GM21381 (cell line): ENCODE results near the gene PRKG1.
"Not testable (repeated sequence)": the region's sequence is repeated elsewhere in the genome, so short reads cannot be mapped to it uniquely, and the experiment has no call there.

Source experiments
- ATAC-seq: cut with Tn5 transposase; IDR thresholded peaks from one replicate; pipeline ENCODE4 v1.9.1; 2021; ENCODE audit warnings: mild to moderate bottlenecking, moderate library complexity; ENCODE audit not compliant: unreplicated experiment

The PRKG1 gene

GRCh38 chr10:51168086-51168815, 94.0 kb downstream of the PRKG1 start:
- ATAC-seq: no peak

DNA sequence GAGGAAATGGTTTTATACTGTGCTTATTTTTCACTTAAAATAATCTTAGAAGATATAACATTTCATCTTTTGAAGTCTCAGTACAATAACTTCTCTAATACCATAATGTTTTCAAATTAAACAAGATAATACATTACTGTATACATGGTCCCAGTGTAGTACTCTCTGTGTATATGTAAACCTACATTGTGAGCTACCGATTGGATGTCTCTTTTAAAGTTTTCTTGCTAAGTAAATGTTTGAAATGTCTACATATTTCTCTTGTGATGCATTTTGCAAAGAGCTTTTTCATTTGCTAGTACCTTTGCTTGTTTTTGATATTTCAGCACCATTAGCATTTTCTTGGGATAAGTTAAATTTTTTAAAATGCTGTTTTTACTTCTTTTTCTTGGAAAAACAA, 94.8 kb downstream of the PRKG1 start:
- ATAC-seq: no peak

DNA sequence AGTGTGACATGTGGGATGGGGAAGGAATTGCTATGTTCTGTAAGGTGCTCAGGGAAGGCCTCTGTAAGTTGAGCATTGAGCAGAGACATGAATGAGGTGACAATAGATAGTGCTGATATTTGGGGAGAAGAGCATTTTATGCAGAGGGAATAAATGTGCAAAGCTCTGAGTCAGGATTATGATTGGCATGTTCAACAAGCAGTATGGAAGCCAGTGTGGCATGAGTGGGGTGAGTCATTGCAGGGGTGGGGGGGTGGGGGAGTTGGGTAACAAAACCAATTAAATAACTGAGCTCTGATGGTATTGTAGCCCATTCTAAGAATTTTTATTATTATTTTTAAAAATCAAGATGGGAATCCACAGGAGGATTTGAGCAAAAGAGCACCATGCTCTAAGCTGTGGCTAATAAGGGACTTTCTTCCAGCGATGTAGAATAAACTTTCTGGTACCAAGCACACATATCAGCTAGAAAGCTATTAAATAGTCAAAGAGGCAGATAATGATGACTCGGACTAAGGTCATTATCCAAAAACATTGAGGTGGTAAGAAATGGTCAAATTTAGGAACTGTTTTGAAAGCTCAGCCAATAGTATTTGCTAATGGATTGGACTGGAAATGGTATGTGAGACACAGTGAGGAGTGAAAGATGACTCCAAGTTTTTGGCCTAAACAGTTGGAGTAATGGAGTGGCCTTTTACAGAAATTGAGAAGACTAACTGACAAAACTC, 96.4 kb downstream of the PRKG1 start:
- ATAC-seq: no peak

DNA sequence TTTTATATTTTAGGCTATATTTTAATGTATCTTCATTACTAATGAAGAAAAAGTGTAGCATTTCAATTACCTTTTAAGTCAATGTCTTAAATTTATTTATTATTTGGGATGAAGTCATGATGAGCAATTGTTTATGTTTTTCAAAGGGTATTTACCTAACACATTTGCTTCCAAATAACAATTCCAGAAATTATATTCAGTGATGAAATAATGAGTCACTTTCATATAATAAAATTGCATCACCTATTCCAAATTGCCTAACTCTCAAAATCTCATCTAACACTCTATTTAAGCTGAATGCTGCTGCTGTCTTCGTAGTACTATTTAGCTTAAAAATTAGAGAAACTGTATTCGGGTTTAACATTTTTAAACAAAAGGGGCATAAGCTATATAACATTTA, 97.7 kb downstream of the PRKG1 start:
- no peak for ATAC-seq

DNA sequence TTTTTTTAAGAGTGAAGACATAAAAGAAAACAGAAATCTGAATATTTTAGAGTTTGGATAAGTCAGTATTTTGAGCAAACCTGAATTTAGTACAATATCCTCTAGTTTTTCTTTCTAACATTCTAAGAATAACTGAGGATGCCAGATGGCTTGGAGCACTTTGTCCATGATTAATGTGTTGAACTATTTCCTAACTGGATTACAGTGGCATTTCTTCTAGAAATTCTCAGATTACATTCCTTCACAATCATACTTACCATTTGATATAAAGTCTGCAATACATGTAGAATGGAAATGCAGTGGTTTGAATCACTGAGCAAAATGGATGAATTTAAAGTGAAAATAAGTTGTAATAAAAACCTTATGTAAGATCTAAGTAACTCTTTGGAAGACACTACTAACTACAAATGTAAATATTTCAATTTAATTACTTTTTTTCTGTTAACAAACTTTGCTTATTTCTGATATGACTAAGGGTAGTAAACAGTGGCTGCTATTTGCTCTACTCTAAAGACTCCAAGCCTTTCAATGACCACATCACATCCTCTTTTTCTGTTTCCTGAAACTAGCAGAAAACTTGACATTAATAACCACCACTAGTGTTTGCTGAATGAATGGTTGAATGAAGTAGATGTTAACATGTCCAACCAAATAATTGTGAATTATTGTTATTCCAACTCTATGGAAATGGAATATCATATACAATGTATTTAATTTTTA, 102.8 kb downstream of the PRKG1 start:
- ATAC-seq: no peak

DNA sequence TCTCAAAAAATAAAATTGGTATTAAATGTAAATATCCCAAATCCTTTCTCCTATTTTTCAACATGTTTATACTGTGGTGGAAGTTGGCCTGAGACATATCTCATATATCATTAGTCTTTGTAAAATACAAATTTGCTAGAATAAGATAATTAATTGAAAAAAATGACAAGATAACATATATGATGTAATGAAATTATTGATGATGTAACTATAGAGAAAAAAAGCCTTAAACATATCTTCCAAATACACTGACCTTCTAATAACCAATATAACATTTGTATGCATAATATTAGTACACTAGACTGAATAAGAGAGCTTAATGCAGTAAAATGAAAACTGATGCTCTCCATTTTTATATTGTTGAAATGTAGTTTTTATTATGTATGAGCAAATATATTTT, 104.3 kb downstream of the PRKG1 start:
- no peak for ATAC-seq

- ATAC-seq: no peak
Measured at GRCh38 chr10:51180141-51180540, 105.9 kb downstream of the PRKG1 start.

GRCh38 chr10:51183783-51184182, 109.5 kb downstream of the PRKG1 start:
- ATAC-seq: no peak

DNA sequence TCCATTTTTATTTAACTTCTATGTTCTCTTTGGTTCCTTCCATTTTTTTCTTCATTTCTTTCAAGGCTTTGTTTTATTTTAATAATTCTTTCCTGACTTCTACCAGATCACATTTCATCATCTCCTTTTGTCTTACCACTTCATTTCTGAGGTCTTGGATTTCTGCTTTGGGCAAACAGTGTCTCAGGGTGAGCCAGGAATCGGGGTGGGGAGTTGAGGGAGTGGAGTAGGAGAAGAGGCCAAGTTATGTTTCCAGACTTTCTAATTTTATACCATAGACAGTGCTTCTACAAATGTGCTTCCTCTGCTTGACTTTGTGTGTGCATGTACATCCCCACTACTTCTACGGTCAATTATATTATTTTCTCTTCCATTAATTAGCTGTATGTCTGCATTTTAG, 112.1 kb downstream of the PRKG1 start:
- ATAC-seq: no peak

- no peak for ATAC-seq
Measured at GRCh38 chr10:51188008-51188407, 113.7 kb downstream of the PRKG1 start.

DNA sequence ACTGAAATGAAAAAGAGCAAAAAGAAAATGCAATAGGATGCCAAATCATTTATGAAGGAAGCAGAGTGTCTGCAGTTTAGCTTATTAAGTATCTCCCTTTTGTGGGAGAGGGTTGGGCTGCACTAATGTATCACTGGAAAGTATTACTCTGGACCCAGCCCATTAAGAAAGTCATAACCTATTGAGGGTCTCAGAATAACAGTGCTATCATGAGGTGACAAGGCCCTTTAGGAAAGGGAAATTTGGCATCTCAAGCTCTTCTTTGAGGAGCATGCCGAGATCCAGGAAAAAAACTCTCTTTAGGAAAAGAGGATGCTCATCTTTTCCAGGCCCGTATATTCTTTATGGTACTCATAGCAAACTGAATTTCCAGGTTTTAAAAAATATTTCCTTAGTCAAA, 114.6 kb downstream of the PRKG1 start:
- no peak for ATAC-seq

DNA sequence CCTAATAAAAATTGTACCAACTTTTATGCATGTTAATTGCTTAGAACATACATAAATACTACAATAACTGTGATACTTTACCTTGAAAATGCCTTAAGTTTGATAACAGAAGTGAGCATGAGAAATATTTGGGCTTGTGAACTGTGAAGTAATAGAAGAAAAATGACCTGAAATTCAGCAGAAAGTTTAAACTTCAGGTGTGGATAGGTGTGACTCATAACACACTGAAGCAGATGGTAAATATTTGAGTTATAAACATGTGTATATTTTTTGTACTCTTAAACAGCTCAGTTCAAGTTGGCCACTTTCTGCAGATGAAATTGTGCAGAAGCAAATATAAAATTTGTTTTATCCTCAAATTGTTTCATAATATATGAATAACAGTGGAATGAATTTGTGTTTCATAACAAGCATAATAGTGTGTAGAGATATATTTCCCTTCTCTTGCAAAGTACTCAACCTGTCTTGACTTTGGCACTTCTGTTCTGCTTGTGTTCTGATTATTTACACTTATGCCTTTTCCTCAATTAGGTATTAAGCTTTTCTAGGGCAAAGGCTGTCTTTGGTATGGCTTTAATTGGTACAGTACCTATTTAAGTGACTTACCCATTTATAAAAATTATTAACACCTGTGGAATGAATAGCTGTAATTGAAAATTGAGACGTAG, 122.4 kb downstream of the PRKG1 start:
- ATAC-seq: no peak

DNA sequence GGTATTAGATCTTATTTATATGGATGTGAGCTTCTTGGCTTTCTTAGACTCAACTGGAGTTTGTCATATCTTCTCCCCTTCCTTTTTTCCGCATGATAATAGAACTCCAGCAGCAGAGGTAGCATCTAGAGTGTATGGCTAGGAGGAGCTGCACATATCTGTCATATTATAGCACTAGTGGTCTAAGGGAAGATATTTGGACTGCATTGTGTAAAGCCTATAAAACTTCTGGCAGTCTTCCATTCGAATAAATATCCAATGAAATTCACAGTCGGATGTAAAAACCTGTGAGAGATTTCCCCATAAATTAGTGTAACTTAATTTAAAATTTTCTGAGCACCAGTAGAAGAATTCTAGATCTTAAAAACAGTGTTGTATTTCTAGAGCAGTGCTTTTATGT, 123.9 kb downstream of the PRKG1 start:
- ATAC-seq: no peak

- ATAC-seq: no peak
Measured at GRCh38 chr10:51201947-51202346, 127.7 kb downstream of the PRKG1 start.

- no peak for ATAC-seq
Measured at GRCh38 chr10:51203359-51203758, 129.1 kb downstream of the PRKG1 start.

DNA sequence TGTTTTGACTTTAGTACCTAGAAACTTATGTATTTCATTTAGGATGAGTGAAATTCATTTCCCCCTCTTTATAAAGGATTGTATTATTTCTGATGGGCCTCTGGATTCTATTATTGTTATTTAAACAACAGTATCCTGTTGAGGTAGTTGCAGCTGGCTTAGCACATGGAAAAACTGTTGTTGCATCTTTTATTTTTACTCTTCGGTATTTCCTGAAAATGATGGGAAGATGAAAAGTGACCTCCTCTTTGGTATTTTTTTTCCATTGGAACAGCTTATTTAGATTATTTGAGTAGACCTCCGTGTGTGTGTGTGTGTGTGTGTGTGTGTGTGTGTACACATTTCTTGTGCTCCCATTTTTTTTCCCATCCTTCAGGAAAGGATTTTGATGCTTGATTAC, 129.8 kb downstream of the PRKG1 start:
- no peak for ATAC-seq

DNA sequence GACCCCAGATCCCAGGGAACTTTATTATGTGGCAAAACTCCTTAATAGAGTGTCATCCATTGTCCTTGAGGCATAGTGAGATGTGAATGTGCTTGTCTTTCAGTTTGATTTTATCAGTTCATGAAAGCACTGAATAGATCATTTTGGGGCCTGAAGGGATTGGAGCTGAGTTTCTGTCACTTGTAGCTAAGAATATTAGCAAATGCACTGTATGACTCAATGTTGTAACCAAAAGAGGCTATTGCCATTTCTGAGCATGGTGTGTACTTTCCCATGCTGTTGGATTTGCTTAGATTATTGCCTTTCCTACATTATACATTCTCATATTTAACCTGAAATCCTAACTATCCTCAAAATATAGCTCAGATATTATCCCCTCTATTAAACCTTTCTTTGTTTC, 130.4 kb downstream of the PRKG1 start:
- no peak for ATAC-seq

DNA sequence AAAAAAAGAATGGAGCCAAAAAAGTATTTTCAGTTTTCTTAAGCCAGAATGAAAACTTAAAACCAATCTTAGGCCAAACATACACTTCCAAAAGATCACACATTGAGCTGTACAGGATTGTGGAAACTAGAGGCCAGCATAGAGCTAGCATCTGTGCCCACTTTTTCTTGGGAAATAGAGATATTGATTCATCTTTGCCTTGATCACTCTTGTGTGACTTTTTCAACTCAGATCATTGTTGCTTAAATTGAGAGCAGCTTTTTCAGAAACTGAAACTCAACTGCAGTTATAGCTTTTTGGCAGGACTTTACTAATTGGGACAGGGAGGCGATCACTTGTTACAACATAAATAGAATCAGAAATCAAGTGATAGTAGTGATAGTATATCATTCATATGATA, 132.2 kb downstream of the PRKG1 start:
- no peak for ATAC-seq

DNA sequence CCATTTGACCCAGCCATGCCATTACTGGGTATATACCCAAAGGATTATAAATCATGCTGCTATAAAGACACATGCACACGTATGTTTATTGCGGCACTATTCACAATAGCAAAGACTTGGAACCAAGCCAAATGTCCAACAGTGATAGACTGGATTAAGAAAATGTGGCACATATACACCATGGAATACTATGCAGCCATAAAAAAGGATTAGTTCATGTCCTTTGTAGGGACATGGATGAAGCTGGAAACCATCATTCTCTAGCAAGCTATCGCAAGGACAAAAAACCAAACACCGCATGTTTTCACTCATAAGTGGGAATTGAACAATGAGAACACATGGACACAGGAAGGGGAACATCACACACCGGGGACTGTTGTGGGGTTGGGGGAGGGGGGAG, 138.7 kb downstream of the PRKG1 start:
- not testable (repeated sequence) for ATAC-seq

- ATAC-seq: no peak
Measured at GRCh38 chr10:51214207-51215196, 140.2 kb downstream of the PRKG1 start.
